ENCODE measurements around the gene RNF152.

RNF152 gene

GRCh38 chr18:61893971-61894750, 1.4 kb upstream of the RNF152 start:
- DNase-seq: peak; percentile 61

- no peak for DNase-seq
Measured at GRCh38 chr18:61893309-61893970, 633 bp upstream of the RNF152 start.

- DNase-seq: no peak
Measured at GRCh38 chr18:61891894-61892293, 913 bp downstream of the RNF152 start.

GRCh38 chr18:61891271-61891670, 1.5 kb downstream of the RNF152 start:
- DNase-seq: no peak

GRCh38 chr18:61890344-61890743, 2.5 kb downstream of the RNF152 start:
- no peak for DNase-seq

- no peak for DNase-seq
Measured at GRCh38 chr18:61889541-61889940, 3.3 kb downstream of the RNF152 start.

GRCh38 chr18:61888622-61889021, 4.2 kb downstream of the RNF152 start:
- DNase-seq: no peak

GRCh38 chr18:61887838-61888237, 5.0 kb downstream of the RNF152 start:
- DNase-seq: no peak

GRCh38 chr18:61883547-61883946, 9.3 kb downstream of the RNF152 start:
- DNase-seq: no peak

- DNase-seq: no peak
Measured at GRCh38 chr18:61882296-61883004, 10.4 kb downstream of the RNF152 start.

GRCh38 chr18:61876899-61877298, 15.9 kb downstream of the RNF152 start:
- no peak for DNase-seq

GRCh38 chr18:61870151-61870550, 22.7 kb downstream of the RNF152 start:
- DNase-seq: no peak

- DNase-seq: no peak
Measured at GRCh38 chr18:61869636-61870035, 23.2 kb downstream of the RNF152 start.

GRCh38 chr18:61865466-61866175, 27.2 kb downstream of the RNF152 start:
- no peak for DNase-seq

- DNase-seq: no peak
Measured at GRCh38 chr18:61861372-61861771, 31.4 kb downstream of the RNF152 start.

- DNase-seq: no peak
Measured at GRCh38 chr18:61860302-61860701, 32.5 kb downstream of the RNF152 start.

GRCh38 chr18:61859113-61859512, 33.7 kb downstream of the RNF152 start:
- no peak for DNase-seq

- no peak for DNase-seq
Measured at GRCh38 chr18:61856678-61857077, 36.1 kb downstream of the RNF152 start.

- no peak for DNase-seq
Measured at GRCh38 chr18:61855449-61856378, 37.1 kb downstream of the RNF152 start.

- DNase-seq: no peak
Measured at GRCh38 chr18:61854578-61855448, 38.0 kb downstream of the RNF152 start.

- no peak for DNase-seq
Measured at GRCh38 chr18:61853855-61854254, 39.0 kb downstream of the RNF152 start.

All from RPMI8226 (cell line).